GM21515 (cell line): ENCODE data around the gene URB1.
"Not testable (repeated sequence)": the region's sequence is repeated elsewhere in the genome, so short reads cannot be mapped to it uniquely, and the experiment has no call there.

Source experiments
- ATAC-seq: cut with Tn5 transposase; IDR thresholded peaks from one replicate; pipeline ENCODE4 v1.9.1; 2021; ENCODE audit not compliant: unreplicated experiment

Gene URB1

GRCh38 chr21:32411350-32412161 is 18.7 kb upstream of the URB1 start:
- ATAC-seq = no peak

- no peak for ATAC-seq
Observed at GRCh38 chr21:32410916-32411315, 18.1 kb upstream of the URB1 start.

- ATAC-seq = no peak
Observed at GRCh38 chr21:32410291-32410690, 17.5 kb upstream of the URB1 start.

GRCh38 chr21:32406405-32406804 is 13.6 kb upstream of the URB1 start:
- ATAC-seq = no peak

- ATAC-seq = no peak
Observed at GRCh38 chr21:32403201-32403777, 10.5 kb upstream of the URB1 start.

GRCh38 chr21:32393677-32394001 is 827 bp upstream of the URB1 start:
- no peak for ATAC-seq

GRCh38 chr21:32392299-32392879 is 423 bp downstream of the URB1 start:
- ATAC-seq = no peak

- ATAC-seq = no peak
Observed at GRCh38 chr21:32391755-32392154, 1.1 kb downstream of the URB1 start.

- not testable (repeated sequence) for ATAC-seq
Observed at GRCh38 chr21:32390537-32391224, 2.1 kb downstream of the URB1 start.

- no peak for ATAC-seq
Observed at GRCh38 chr21:32389337-32390015, 3.3 kb downstream of the URB1 start.

GRCh38 chr21:32388306-32388705 is 4.5 kb downstream of the URB1 start:
- ATAC-seq = no peak

GRCh38 chr21:32387151-32387550 is 5.7 kb downstream of the URB1 start:
- no peak for ATAC-seq

GRCh38 chr21:32386195-32386870 is 6.5 kb downstream of the URB1 start:
- ATAC-seq = no peak

GRCh38 chr21:32383812-32384211 is 9.0 kb downstream of the URB1 start:
- ATAC-seq = no peak

GRCh38 chr21:32382108-32382644 is 10.6 kb downstream of the URB1 start:
- no peak for ATAC-seq

- ATAC-seq = no peak
Observed at GRCh38 chr21:32381571-32381970, 11.2 kb downstream of the URB1 start.

GRCh38 chr21:32380940-32381339 is 11.9 kb downstream of the URB1 start:
- no peak for ATAC-seq

- no peak for ATAC-seq
Observed at GRCh38 chr21:32378956-32379355, 13.9 kb downstream of the URB1 start.

GRCh38 chr21:32377991-32378390 is 14.8 kb downstream of the URB1 start:
- ATAC-seq = no peak

- no peak for ATAC-seq
Observed at GRCh38 chr21:32377506-32377905, 15.3 kb downstream of the URB1 start.
